DOHH2 (cell line): ENCODE results near the gene ST14.

Experiments
- EZH2phosphoT487 ChIP-seq: fragments of 200-600 bp; sonication (generic); IDR thresholded peaks from 2 replicates; pipeline ENCODE4 v1.6.1; 2017; ENCODE audit warnings: borderline replicate concordance, mild to moderate bottlenecking, antibody characterized with exemption, low read length, moderate library complexity, mixed read lengths
- TF ChIP-seq, protein P1 (sequence below): fragments of 200-600 bp; sonication (generic); IDR thresholded peaks from one replicate; pipeline ENCODE4 v1.5.1; 2014; ENCODE audit warnings: antibody characterized with exemption, mild to moderate bottlenecking, low read depth, low read length; ENCODE audit not compliant: poor library complexity, severe bottlenecking

DNA sequence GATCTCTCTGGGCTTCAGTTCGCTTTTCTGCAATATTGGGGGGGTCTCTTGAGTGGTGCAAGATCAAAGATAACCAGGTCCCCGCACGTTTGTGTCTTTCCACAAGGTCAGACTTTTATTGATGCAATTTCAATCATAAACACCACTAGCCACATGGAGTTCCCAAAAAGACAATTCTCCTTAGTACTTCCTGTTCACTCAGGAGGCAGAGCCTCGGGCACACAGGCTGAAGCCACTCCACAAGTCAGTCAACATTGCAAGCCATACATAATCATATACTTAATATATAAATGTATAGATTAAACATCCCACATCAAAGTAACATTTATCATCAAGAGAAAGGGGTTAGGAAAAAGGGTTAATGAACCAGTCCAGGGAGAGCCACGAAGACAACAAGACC, 12.0 kb downstream of the ST14 start:
- TF ChIP-seq, protein P1, sequence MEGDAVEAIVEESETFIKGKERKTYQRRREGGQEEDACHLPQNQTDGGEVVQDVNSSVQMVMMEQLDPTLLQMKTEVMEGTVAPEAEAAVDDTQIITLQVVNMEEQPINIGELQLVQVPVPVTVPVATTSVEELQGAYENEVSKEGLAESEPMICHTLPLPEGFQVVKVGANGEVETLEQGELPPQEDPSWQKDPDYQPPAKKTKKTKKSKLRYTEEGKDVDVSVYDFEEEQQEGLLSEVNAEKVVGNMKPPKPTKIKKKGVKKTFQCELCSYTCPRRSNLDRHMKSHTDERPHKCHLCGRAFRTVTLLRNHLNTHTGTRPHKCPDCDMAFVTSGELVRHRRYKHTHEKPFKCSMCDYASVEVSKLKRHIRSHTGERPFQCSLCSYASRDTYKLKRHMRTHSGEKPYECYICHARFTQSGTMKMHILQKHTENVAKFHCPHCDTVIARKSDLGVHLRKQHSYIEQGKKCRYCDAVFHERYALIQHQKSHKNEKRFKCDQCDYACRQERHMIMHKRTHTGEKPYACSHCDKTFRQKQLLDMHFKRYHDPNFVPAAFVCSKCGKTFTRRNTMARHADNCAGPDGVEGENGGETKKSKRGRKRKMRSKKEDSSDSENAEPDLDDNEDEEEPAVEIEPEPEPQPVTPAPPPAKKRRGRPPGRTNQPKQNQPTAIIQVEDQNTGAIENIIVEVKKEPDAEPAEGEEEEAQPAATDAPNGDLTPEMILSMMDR, result no peak
- TF ChIP-seq EZH2phosphoT487, result no peak
